Esophagus (tissue), 2 donors: ENCODE data around the gene C22orf15. TPM values are rescaled to one million over a fixed set of nuclear protein-coding genes. Genes with fewer than 3 reads are reported as not detected.
A peak's percentile ranks its signal among the peaks of the same experiment; 100 is the strongest.

Experiments
- H3K27ac ChIP-seq, 2 donors: one replicate each; pipeline ENCODE4 v1.5.1; 2013; ENCODE audit warnings: low read depth in 2 of 2, mild to moderate bottlenecking in 2 of 2, inconsistent platforms in 1 of 2, low read length in 1 of 2, moderate library complexity in 1 of 2
- H3K27me3 ChIP-seq, 2 donors: one replicate each; pipeline ENCODE4 v1.6.1; 2013; ENCODE audit warnings: low read length in 2 of 2, control low read depth in 1 of 2, mild to moderate bottlenecking in 1 of 2; ENCODE audit not compliant: insufficient read depth in 2 of 2, control insufficient read depth in 1 of 2
- H3K36me3 ChIP-seq, 2 donors: one replicate each; pipeline ENCODE4 v1.6.1; 2013; ENCODE audit warnings: low read length in 1 of 2; ENCODE audit not compliant: control insufficient read depth in 2 of 2, insufficient read depth in 2 of 2
- H3K4me1 ChIP-seq, 2 donors: one replicate each; pipeline ENCODE4 v1.6.1; 2013; ENCODE audit warnings: low read length in 1 of 2; ENCODE audit not compliant: control insufficient read depth in 2 of 2, insufficient read depth in 2 of 2
- H3K4me3 ChIP-seq, 2 donors: one replicate each; pipeline ENCODE4 v1.5.1; 2013; ENCODE audit warnings: low read length in 2 of 2, mild to moderate bottlenecking in 2 of 2, low read depth in 1 of 2, moderate library complexity in 1 of 2
- H3K9me3 ChIP-seq, 2 donors: one replicate each; pipeline ENCODE4 v1.6.1; 2013; ENCODE audit warnings: mild to moderate bottlenecking in 2 of 2, low read depth in 1 of 2, low read length in 1 of 2, moderate library complexity in 1 of 2; ENCODE audit not compliant: control insufficient read depth in 2 of 2, insufficient read depth in 1 of 2
- WGBS, 2 donors: extraction: QIAGEN DNeasy Blood & Tissue Kit; methylation state at CpG; one replicate each; pipeline ENCODE4 v1.1.7; 2013; 5-methylcytosine and 5-hydroxymethylcytosine counted together
- polyA plus RNA-seq, 2 donors: library from polyadenylated mRNA; stranded (reverse); fragments of 200-250 nt; gene quantifications; one replicate each; pipeline ENCODE4 v1.2.3, GENCODE V29; 2013
- donor health status: healthy with polysubstance abuse.
- donor health status: Bipolar disorder and iron deficiency.

Gene C22orf15, protein sequence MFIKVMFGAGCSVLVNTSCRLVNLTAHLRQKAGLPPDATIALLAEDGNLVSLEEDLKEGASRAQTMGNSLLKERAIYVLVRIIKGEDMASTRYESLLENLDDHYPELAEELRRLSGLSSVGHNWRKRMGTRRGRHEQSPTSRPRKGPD
- under 1 TPM in 1 of 2 donors, not detected in 1; 0.14 TPM for polyA plus RNA-seq

GRCh38 chr22:23762842-23763578 is at the start of gene C22orf15:
C22orf15 (plus strand) TSS chr22:23762990; CDS start chr22:23763307, 317 bp downstream.
- H3K4me3 ChIP-seq, result peak within 1 kb of the TSS in 1 of 2 donors; percentile 3
- H3K27me3 ChIP-seq, result no peaks in the 10 kb centered on the region
- peaks cover 0 to 17% of the 10 kb centered on the region in 2 donors for H3K4me1 ChIP-seq
- H3K9me3 ChIP-seq, result no peaks in the 10 kb centered on the region
- WGBS, 2 donors, result 59 to 62% methylated on average over 23 of the region's 23 CpGs
- peaks cover 0 to 11% of the 10 kb centered on the region in 2 donors for H3K36me3 ChIP-seq
- no peak within 1 kb of the TSS for H3K27ac ChIP-seq

DNA sequence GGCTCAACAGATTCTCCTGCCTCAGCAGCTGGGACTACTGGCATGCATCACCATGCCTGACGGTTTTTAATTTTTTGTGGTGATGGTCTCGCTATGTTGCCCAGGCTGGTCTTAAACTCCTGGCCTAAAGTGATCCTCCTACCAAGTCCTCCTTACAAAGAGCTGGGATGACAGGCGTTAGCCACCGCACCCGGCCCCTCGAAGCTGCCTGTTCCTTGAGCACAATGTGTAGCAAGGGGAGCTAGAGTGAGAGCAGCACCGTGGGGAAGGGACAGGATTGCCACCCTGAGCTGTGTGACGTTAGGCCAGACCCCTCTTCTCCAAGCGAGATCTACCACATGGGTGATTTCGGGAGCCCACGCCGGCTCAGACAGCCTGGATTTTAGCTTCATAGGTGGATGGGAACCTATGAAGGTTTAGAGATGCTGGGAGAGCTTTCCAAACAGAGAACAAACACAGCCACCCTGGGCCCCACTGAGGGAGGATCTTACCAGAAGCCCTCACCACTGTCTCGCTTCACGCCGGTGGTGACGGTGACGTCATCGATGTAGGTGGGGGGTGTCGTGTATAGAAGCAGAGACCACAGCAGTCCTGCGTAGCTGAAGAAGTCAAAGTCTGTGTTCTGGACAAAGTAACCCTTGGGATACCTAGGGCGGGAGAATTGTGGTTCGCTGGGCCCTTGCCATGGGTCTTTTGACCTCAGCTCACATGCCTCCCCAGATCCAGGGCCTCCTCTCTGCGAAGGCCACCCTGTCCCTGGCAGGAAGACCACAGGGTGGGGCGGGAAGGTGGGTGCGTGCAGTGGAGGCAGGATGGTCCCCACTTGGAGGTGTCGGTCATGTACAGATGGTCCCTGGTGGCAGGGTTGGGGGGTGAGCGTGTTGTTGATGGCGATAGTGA is 48.8 kb upstream of the C22orf15 start:
- WGBS, 2 donors, result 91 to 96% methylated on average over 28 of the region's 28 CpGs
- Histone ChIP-seq H3K4me1 (peaks cover 5 to 6% of the 10 kb centered on the region in 2 donors), H3K27ac (no peak overlapping the region), H3K9me3 (no peaks in the 10 kb centered on the region), H3K36me3 (peaks cover 0 to 18% of the 10 kb centered on the region in 2 donors), H3K27me3 (no peaks in the 10 kb centered on the region), H3K4me3 (no peak overlapping the region)

DNA sequence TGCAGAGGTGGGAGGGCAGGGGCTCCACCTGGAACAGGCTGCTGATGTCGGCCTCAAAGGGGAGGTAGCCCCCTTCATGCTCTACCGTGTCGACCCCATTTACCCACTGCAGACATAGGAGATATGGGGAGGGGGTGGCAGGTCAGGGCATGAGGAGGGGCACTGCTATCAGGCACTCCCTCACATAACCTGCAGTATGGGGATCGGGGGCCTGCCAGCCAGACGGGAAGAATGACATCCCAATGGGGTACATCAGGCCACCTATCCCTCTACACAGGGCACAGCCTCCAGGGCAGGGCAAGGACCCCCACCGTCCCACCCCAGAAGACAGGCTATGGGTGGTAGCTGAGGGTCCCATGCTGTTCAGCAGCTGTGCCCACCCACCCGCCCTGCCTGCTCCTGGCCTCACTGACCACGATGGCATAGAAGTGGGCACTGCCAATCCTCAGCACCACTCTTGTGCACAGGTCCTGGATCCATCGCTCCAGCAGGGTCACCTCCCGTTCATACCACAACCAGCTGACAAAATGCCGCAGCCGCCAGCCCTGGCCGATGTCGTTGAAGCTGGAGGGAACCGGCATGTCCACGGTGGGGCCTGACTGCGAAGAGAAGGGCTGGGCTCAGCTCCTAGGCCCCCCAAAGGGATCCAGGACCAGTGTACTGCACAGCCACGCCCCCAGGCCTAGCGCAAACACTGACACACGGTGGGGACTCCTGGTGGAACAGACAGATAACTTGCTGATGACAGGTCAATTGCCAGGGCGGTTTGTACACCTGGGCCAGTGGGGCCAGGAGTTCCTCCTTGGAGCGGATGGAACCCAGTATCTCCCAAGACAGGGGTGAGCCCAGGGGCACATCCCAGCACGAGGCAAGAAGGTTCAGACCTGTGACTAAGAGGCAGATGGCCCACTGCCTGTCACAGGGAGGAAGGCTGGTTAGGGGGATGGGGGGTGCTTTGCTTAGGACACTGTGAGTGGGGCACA is 47.9 kb upstream of the C22orf15 start:
- no peak overlapping the region for H3K27ac ChIP-seq
- WGBS, 2 donors, result 89 to 90% methylated on average over 22 to 23 of the region's 23 CpGs
- no peak overlapping the region for H3K4me3 ChIP-seq
- H3K4me1 ChIP-seq, result peaks cover 5 to 6% of the 10 kb centered on the region in 2 donors
- no peaks in the 10 kb centered on the region for H3K27me3 ChIP-seq
- H3K9me3 ChIP-seq, result no peaks in the 10 kb centered on the region
- H3K36me3 ChIP-seq, result peaks cover 0 to 15% of the 10 kb centered on the region in 2 donors

DNA sequence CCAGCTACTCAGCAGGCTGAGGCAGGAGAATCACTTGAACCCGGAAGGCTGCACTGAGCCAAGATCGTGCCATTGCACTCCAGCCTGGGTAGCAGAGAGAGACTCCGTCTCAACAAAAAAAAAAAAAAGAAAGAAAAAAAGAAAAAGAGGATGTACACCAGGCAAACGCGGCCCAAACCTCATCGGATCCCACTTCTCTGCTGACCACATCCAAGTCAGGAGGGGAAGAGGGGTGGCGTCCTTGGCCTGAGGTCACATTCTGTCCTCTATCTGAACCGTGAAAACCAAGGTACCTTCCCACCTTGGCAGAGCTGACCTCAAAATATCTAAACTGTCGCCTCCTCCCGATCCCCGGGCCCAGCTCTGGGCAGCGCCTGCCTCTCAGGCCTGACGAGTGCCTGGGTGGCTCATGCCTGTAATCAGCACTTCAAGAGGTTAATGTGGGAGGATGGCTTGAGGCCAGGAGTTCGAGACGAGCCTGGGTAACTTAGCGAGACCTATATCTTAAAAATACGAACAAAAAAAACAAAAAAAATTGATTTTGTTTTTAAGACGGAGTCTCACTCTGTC is 46.9 kb upstream of the C22orf15 start:
- Histone ChIP-seq H3K27ac (no peak overlapping the region), H3K36me3 (peaks cover 0 to 15% of the 10 kb centered on the region in 2 donors), H3K9me3 (no peaks in the 10 kb centered on the region), H3K27me3 (no peaks in the 10 kb centered on the region), H3K4me1 (peaks cover 5 to 6% of the 10 kb centered on the region in 2 donors), H3K4me3 (peak overlapping the region in 1 of 2 donors; percentile 89)
- WGBS, 2 donors, result 72 to 73% methylated on average over 18 of the region's 18 CpGs

DNA sequence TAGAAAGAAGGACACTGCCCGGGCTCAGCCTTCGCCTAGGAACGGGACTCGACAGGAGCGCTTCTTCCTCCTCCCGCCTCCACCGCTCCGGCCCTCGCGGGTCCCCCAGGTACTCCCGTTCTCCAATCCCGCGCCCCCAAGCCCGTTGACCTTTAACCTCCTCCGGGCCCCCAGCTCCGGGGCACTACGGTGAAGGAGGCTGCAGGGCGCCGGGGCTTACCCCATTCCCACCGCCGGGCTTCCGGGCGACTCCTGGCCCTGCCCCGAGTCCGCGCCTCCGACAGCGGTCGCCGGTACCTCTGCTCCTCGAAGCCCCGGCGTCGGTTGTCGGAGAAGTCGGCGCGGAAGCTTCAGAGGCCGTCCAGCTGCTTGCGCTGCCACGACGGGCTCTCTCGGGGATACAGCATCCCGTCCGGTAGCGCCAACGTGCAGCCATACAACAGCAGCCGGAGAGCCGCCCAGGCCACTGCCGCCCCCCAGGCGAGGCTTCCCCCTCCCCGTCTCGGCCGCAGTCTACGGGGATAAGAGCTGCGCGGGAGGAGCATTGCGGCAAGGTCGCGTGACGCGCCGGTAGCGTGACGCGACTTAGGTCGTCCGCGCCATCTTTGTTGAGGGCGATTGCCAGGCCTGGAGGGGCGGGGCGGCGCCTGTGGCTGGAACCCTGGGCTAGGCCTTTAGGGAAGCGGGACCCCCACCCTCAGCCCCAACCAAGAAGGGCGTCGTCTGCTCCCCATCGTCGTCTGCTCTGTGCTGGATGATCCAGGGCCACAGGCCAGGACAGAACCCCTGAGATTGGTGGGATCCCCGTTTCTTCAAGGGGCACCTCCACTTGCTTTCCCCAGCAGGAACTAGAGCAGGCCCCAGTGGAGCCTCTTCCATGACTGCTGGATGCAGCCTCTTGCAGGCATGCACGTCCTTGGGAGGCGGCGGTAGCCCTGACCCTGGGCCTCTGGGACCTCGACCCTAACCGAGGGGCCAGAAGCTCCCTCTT is 45.7 kb upstream of the C22orf15 start:
- H3K4me3 ChIP-seq, result peak overlapping the region; percentile 84 to 89
- H3K9me3 ChIP-seq, result no peaks in the 10 kb centered on the region
- H3K27ac ChIP-seq, result peak overlapping the region; percentile 37 to 71
- H3K36me3 ChIP-seq, result peaks cover 0 to 13% of the 10 kb centered on the region in 2 donors
- peaks cover 5 to 6% of the 10 kb centered on the region in 2 donors for H3K4me1 ChIP-seq
- 5 to 6% methylated on average over 66 to 84 of the region's 84 CpGs for WGBS, 2 donors
- no peaks in the 10 kb centered on the region for H3K27me3 ChIP-seq

DNA sequence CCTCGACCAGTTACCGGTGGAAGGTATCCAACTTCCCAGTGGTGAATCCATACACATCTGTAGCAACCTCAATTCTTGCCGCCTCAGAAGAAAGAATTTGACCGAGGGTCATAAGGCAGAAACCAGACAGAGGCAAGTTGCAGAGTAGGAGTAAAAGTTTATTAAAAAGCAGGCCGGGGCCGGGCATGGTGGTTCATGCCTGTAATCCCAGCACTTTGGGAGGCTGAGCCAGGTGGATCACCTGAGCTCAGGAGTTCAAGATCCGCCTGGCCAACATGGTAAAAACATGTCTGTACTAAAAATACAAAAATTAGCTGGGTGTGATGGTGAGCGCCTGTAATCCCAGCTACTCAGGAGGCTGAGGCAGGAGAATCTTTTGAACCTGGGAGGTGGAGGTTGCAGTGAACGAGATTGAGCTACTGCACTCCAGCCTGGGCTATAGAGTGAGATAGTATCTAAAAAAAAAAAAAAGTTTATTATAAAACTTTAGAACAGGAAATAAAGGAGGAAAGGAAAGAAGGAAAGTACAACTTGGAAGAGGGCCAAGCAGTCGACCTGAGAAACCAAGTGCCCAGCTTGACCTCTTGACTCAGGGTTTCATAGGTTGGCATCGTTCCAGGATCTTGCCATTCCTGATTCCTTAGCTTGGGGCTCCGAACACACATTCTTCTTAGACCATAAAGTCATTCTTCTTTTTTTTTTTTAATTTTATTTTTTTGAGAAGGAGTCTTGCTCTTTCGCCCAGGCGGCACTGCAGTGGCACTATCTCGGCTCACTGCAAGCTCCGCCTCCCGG is 44.2 kb upstream of the C22orf15 start:
- Histone ChIP-seq H3K36me3 (peaks cover 0 to 10% of the 10 kb centered on the region in 2 donors), H3K27me3 (no peaks in the 10 kb centered on the region), H3K27ac (no peak overlapping the region), H3K9me3 (no peaks in the 10 kb centered on the region), H3K4me3 (no peak overlapping the region), H3K4me1 (peaks cover 5 to 6% of the 10 kb centered on the region in 2 donors)
- 86 to 88% methylated on average over 17 of the region's 17 CpGs for WGBS, 2 donors

- no peak overlapping the region for H3K27ac ChIP-seq
- H3K4me3 ChIP-seq, result no peak overlapping the region
- H3K9me3 ChIP-seq, result no peaks in the 10 kb centered on the region
- H3K27me3 ChIP-seq, result no peaks in the 10 kb centered on the region
- peaks cover 5 to 6% of the 10 kb centered on the region in 2 donors for H3K4me1 ChIP-seq
- WGBS, 2 donors, result 59% methylated on average over 6 of the region's 6 CpGs
- H3K36me3 ChIP-seq, result no peaks in the 10 kb centered on the region
These were observed 41.9 kb upstream of the C22orf15 start for GRCh38 chr22:23720855-23721254.
